Hippocampal formation (tissue), 2 donors: ENCODE data around the gene HS1BP3.

ENCODE experiments used
- DNase-seq, 2 donors: peaks; one replicate each; lab custom pipeline; 2025; lab: John Stamatoyannopoulos, UW

Gene HS1BP3

DNA sequence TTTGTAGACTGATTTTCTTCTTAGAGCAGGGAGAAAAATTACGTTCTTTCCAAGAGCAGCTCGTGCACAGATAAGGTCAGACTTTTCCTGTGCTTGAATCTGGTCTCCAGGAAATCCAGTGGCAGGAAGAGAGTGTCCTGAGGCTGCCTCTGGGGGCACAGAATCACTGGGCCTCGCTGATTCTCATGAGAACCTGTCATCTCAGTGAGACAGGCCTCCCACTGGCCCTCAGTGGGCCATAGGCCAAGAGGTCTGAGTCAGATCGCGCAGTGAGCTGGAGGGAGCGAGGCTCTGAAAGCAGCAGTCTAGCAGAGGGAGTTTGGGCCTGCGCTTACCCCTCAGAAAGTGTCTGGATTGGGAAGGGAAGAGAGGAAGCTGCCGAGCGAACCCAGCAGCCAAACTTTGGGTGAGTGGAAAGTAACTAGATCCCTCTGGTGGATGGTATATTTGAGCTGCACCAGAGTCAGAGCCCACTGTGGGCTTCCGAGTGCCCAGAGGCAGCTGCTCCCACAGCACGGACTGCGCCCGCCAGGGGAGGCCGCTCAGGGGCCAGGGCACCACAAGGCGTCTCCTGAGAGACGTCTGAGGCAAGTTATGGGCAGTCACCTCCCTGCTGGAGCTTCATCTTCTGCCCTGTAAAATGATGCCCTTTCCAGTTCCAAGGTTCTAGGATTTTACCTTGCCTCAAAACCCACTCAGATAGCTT, 24.2 kb upstream of the HS1BP3 start:
- no peak for DNase-seq

DNA sequence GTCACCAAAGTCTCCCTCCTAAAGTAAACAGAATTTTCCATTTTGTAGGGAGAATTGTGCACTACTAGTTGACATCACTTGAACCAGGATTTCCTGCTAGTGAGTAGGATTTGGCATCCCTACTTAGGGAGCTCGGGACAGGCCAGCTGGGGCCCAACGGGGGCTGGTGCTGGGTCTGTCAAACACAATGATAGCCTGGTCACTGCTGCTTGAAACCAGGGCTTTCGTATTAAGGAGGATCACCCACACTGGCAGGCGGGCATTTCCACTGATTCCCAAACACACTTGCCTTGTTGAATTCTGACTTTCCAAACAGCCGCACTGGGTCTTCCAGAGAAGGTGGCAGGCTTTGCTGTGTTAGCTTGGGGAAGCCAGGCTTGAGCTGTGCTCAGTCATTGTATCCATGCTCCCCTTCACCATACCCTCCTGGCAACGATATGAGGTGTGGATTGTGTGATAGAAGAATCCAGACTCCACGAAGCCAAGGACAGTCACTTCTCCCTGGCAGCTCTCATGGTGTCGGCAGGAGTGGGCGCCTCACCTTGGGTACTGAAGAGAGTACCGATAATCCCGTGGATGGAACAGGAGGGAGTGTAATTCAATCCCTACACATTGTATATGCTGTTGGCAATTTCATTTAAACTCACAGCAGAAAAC, 23.5 kb upstream of the HS1BP3 start:
- no peak for DNase-seq

DNA sequence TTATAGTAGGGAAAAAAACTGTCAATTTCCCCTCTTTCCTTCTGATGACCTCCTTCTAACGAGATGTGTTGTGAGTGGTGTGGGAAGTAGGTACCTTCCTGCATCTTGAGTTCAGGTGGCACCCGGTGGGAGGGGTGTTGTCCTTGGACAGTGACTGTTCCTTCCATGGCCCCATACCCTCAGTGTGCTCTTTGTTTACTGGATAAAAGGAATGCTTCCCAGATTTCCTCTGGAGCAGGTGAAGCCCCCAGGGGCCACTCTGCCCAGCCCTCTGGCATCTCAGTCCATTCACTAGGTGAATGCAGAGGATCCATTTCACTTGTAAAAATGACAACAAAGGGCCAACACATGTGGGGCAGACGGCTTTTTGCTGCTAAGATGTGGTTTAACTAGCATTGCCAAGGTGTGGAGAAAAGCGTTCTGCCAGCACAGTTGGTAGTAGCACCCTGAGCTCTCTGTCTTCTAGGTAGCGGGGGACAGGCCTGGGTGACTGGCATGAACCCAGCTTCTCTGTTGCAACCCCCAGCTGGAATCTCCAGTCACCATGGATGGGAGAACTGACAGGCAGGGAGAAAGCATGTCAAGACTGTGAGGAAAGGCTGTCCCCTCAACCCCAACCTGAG, 22.9 kb upstream of the HS1BP3 start:
- no peak for DNase-seq

DNA sequence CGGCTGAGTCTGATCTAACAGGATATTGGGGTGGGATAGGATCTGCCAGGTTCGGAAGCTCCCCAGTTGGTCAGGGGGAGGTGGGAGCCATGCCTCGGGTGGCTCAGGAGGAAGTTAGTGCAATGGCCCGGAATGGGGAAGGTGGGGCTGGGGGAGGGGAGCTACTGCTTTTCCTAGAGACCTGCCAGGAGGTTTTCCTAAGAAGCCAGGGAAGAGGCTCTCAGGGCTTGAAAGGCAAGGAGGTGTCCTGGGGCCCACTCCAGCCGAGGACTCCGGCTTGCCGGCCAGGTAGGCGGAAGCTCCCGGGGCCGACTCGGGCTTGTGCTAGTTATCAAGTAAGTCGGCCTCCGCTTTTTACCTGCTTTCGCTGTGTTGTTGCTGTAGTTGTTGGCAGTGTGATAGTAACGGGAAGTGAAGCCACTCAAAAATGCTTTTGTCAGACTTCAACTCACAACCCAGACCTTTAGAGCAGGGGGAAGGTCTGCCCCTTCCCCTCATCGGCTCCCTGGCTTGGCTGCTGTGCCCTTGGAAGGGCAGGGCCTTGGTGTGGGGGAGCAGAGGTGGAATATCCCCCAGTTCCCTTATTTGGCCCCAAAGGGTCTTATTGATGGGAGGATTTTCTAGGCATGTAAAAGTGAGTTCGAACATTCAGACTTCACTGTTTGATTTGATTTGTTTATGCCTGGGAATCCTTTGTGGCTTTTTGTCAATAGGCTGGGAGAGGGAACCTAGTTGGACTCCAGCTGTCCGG, 21.5 kb upstream of the HS1BP3 start:
- no peak for DNase-seq

- DNase-seq: no peak
These were observed 20.8 kb upstream of the HS1BP3 start for GRCh38 chr2:20671736-20672080.

- no peak for DNase-seq
These were observed 20.3 kb upstream of the HS1BP3 start for GRCh38 chr2:20671036-20671735.

DNA sequence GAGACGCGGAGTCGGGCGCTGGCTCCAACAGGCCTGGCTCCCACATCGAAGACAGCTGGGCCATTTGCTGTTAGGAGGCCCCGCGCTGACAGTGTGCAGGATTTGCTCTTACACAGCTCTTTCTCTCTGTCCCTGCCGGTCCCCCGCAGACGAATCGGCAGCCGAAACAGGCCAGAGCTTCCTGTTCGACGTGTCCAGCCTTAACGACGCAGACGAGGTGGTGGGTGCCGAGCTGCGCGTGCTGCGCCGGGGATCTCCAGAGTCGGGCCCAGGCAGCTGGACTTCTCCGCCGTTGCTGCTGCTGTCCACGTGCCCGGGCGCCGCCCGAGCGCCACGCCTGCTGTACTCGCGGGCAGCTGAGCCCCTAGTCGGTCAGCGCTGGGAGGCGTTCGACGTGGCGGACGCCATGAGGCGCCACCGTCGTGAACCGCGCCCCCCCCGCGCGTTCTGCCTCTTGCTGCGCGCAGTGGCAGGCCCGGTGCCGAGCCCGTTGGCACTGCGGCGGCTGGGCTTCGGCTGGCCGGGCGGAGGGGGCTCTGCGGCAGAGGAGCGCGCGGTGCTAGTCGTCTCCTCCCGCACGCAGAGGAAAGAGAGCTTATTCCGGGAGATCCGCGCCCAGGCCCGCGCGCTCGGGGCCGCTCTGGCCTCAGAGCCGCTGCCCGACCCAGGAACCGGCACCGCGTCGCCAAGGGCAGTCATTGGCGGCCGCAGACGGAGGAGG, 19.6 kb upstream of the HS1BP3 start:
- DNase-seq: no peak

DNA sequence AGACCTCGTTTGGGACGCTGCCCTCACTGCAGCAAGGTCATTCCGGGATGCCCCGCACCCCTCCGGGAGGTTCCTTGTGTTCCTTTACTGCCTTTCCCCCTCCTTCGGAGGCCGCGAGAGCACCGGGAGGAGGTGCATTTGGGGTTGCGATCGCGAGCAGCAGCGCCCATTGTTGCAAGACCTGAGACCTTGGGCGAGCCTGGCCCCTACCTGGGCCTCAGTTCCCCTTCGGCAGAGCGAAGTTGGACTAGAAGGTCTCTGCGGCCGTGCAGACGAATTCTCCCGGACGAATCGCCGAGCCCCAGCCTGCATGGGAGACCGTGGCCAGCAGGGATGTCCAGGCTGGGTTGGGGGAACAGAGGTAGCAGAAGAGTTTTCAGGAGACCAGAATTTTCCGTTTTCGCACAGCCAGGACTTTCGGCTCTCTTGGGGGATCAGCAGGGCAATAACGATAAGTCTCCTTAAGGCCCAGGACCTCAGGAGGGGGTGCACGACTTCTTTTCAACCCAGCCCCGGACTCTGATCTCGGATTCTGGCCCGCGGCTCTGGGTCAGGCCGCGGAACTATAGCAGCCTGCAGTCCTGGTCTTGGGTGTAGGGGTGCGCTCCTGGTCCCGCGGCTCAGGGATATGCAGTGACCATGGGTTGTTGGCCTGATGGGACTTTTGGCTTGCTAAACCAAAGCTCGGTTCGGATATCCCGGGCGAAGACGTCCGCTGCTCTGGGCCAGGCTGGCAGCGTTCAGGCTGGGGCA, 18.8 kb upstream of the HS1BP3 start:
- DNase-seq: no peak

- DNase-seq: no peak
These were observed 18.1 kb upstream of the HS1BP3 start for GRCh38 chr2:20668871-20669475.

DNA sequence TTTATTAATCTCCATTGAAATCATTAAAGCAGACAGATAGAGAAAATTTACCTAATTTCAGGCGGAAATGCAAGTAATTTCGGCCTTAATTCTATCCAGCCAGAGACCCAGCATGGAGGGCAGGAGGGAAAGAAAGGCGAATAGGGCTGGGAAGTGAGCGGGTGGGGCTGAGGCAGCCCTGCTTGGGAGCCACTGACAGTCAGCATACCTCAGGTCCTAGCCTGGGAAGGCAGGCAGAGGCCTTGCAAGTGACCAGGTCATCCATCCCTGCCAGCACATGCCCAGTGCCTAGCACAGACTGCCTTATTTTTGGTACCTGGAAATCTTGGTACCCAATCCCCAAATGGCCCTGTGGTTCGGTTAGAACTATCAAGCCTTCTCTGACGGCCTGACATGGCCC, 17.6 kb upstream of the HS1BP3 start:
- DNase-seq: no peak

DNA sequence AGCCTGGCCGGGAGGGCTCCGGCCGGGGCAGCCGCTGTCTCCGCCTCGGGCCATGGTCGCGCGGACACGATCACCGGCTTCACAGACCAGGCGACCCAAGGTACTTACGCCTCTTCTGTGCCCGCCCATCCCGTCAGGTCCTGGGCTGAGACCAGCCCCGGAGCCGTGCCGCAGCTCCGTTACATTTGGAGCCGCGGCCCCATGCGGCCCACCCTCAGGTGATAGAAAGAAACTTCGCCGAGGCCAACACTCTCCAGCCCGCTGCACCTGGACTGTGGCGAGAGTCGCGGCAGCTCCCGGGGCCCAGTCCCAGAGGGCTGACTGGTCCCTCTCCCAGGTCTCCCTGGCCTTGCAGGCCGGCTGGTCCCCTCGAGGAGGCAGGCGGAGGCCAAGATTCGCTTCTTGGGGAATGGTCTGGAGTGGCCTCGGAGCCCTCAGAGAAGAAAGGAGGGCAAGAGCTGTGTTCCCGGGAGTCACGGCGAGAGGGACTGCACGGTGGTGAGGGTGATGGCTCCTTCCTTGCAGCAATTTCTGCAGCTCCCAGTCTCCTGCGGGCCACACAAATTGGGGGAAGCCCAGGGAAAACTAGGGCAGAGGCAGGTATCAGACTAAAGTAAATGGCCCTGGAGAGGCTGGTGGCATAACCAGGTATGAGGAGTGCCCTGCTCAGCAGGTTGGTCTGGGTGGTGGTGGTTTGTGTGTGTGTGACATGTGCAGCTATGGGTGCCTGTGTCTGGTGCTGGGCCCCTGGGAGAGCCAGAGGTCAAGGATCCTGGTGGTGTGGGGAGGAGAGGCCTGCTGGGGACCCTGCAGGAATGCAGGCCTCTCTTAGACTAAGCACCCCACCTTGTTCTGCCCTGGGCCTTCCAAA, 16.9 kb upstream of the HS1BP3 start:
- no peak for DNase-seq

DNA sequence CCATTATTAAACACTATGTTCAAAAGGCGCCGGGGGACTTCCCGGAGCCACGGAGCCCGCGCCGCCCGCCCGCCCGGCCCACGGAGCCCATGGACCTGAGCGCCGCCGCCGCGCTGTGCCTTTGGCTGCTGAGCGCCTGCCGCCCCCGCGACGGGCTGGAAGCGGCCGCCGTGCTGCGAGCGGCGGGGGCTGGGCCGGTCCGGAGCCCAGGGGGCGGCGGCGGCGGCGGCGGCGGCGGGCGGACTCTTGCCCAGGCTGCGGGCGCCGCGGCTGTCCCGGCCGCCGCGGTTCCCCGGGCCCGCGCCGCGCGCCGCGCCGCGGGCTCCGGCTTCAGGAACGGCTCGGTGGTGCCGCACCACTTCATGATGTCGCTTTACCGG, 16.2 kb upstream of the HS1BP3 start:
- DNase-seq: no peak

GRCh38 chr2:20666304-20667150, 15.6 kb upstream of the HS1BP3 start, which contains the start of gene GDF7:
Gene GDF7 (plus strand): TSS chr2:20667144. CDS start chr2:20667240, 96 bp downstream.
- no peak for DNase-seq

DNA sequence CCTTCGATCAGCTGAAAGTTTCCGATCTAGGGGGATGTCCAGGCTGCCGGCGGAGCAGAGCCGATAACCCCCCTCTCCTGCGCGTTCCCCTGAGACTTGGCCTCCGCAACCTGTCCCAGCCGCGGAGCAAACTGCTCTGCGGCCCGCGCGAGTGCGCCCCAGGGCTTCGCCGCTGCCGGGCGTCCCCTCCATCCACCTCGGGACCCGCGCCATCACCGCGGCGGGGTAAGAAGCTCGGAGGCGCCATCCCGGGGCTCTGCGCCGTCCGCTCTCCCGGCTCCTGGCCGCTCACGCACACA, 15.1 kb upstream of the HS1BP3 start:
- DNase-seq: no peak

GRCh38 chr2:20665243-20666004, 14.5 kb upstream of the HS1BP3 start:
- no peak for DNase-seq

GRCh38 chr2:20664431-20665242, 13.7 kb upstream of the HS1BP3 start:
- DNase-seq: no peak

GRCh38 chr2:20664071-20664390, 13.1 kb upstream of the HS1BP3 start:
- no peak for DNase-seq
